Measurements from ENCODE around the gene TTC39A.

Gene TTC39A

DNA sequence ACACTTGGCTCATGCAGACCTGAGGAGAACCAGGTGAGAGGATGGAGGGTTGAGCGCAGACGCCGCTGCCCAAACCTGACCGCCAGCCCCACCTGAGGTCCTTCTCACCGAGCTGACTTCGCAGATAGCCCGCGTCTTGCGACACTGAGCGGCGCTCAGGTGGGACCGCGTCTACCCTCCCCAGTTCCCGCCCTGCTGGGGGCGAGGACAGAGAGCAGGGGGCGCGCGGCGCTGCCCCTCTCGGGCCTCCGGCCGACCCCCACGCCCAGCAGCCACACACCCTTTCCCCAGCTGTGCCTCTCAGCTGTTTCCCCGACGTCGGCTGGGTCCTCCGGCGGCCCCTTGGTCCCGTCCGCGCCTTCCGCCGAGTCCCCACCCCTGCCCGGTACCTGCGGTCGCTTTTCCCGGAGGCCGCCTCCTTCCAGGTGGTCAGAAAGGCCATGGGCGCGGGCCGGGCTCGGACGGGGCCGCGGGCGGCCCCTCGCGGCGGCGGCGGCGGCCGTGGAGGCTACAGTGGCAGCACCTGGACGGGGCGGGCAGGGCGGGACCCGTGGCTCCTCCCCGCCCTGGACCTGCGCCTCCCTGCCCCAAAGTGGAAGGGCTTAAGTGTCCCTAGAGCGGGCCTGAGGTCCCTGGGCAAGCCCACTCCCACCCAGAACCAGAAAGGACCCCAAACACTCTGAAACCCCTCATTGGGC is 14.4 kb upstream of the TTC39A start:
- Histone ChIP-seq H3K27me3 (ENCODE audit: low read length) (no peaks in the 10 kb centered on the region), H3K9me2 (replicated peaks; ENCODE audit: insufficient read depth, low read length) (no peaks in the 10 kb centered on the region), H3K4me3 (ENCODE audit: insufficient read depth, low read length, poor library complexity, severe bottlenecking) (no peak overlapping the region), H3K79me2 (ENCODE audit: insufficient read depth, low read length) (no peaks in the 10 kb centered on the region), H4K20me1 (ENCODE audit: low read depth, low read length) (no peaks in the 10 kb centered on the region), H3F3A (ENCODE audit: insufficient read depth) (no peaks in the 10 kb centered on the region), H3K9ac (ENCODE audit: low read length) (no peak overlapping the region), H3K27ac (ENCODE audit: low read depth, low read length) (no peak overlapping the region), H3K9me3 (ENCODE audit: insufficient read depth, low read length) (no peaks in the 10 kb centered on the region), H2AFZ (ENCODE audit: low read depth, low read length, severe bottlenecking) (no peak overlapping the region), H3K4me2 (ENCODE audit: low read depth, low read length, poor library complexity, severe bottlenecking) (no peak overlapping the region), H3K36me3 (ENCODE audit: low read length) (no peaks in the 10 kb centered on the region)
- TF ChIP-seq, protein P1, sequence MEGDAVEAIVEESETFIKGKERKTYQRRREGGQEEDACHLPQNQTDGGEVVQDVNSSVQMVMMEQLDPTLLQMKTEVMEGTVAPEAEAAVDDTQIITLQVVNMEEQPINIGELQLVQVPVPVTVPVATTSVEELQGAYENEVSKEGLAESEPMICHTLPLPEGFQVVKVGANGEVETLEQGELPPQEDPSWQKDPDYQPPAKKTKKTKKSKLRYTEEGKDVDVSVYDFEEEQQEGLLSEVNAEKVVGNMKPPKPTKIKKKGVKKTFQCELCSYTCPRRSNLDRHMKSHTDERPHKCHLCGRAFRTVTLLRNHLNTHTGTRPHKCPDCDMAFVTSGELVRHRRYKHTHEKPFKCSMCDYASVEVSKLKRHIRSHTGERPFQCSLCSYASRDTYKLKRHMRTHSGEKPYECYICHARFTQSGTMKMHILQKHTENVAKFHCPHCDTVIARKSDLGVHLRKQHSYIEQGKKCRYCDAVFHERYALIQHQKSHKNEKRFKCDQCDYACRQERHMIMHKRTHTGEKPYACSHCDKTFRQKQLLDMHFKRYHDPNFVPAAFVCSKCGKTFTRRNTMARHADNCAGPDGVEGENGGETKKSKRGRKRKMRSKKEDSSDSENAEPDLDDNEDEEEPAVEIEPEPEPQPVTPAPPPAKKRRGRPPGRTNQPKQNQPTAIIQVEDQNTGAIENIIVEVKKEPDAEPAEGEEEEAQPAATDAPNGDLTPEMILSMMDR (IDR thresholded peaks at IDR 0.05; ENCODE audit: insufficient read depth, low read length, poor library complexity, severe bottlenecking) = no peak
- TF ChIP-seq EZH2phosphoT487 (conservative IDR thresholded peaks at IDR 0.05; ENCODE audit: low read length) = no peak

DNA sequence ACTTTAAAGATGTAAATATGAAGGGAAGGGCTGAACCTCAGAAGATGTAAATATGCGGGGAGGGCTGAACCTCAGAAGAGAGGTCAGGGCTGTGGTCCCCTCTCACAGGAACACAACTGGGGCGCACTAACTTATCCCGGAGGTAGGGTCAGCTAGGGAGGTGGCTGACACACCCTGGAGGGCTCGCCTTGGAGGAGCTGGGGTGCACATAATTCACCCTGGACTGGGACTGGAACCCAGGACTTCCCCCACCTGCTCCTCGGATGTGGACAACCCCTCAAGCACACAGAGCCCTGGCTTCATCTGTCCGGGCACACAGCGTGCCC is 13.9 kb upstream of the TTC39A start:
- Histone ChIP-seq H2AFZ (ENCODE audit: low read depth, low read length, severe bottlenecking) (no peak overlapping the region), H3K27me3 (ENCODE audit: low read length) (no peaks in the 10 kb centered on the region), H3K4me2 (ENCODE audit: low read depth, low read length, poor library complexity, severe bottlenecking) (no peak overlapping the region), H3K4me3 (ENCODE audit: insufficient read depth, low read length, poor library complexity, severe bottlenecking) (no peak overlapping the region), H3K27ac (ENCODE audit: low read depth, low read length) (no peak overlapping the region), H3K9ac (ENCODE audit: low read length) (no peak overlapping the region), H3K36me3 (ENCODE audit: low read length) (no peaks in the 10 kb centered on the region), H3K79me2 (ENCODE audit: insufficient read depth, low read length) (no peaks in the 10 kb centered on the region), H4K20me1 (ENCODE audit: low read depth, low read length) (no peaks in the 10 kb centered on the region), H3K9me3 (ENCODE audit: insufficient read depth, low read length) (no peaks in the 10 kb centered on the region), H3F3A (ENCODE audit: insufficient read depth) (no peaks in the 10 kb centered on the region), H3K9me2 (replicated peaks; ENCODE audit: insufficient read depth, low read length) (no peaks in the 10 kb centered on the region)
- no peak for TF ChIP-seq EZH2phosphoT487 (conservative IDR thresholded peaks at IDR 0.05; ENCODE audit: low read length)
- TF ChIP-seq, protein P1 (IDR thresholded peaks at IDR 0.05; ENCODE audit: insufficient read depth, low read length, poor library complexity, severe bottlenecking) = no peak

DNA sequence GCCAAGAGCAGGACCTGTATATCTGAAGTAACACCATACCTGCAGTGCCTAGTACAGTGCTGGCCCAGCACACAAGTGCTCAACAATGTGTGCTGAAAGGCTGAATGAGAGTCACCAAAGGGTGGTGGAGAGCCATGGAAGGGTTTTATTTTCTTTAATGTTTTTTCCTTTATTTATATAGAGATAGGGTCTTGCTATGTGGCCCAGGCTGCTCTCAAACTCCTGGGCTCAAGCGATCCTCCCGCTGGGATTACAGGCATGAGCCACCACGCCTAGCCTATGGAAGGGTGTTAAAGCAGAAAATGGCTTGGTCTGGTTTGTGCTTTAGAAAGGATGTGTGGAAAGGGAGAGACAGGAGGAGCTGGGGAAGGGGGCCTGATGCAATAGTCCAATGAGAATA is 13.3 kb upstream of the TTC39A start:
- Histone ChIP-seq H3F3A (ENCODE audit: insufficient read depth) (no peaks in the 10 kb centered on the region), H3K9me3 (ENCODE audit: insufficient read depth, low read length) (no peaks in the 10 kb centered on the region), H3K36me3 (ENCODE audit: low read length) (no peaks in the 10 kb centered on the region), H3K4me3 (ENCODE audit: insufficient read depth, low read length, poor library complexity, severe bottlenecking) (no peak overlapping the region), H4K20me1 (ENCODE audit: low read depth, low read length) (no peaks in the 10 kb centered on the region), H3K4me2 (ENCODE audit: low read depth, low read length, poor library complexity, severe bottlenecking) (no peak overlapping the region), H3K27me3 (ENCODE audit: low read length) (no peaks in the 10 kb centered on the region), H3K9ac (ENCODE audit: low read length) (no peak overlapping the region), H3K27ac (ENCODE audit: low read depth, low read length) (no peak overlapping the region), H3K79me2 (ENCODE audit: insufficient read depth, low read length) (no peaks in the 10 kb centered on the region), H2AFZ (ENCODE audit: low read depth, low read length, severe bottlenecking) (no peak overlapping the region), H3K9me2 (replicated peaks; ENCODE audit: insufficient read depth, low read length) (no peaks in the 10 kb centered on the region)
- TF ChIP-seq, protein P1 (IDR thresholded peaks at IDR 0.05; ENCODE audit: insufficient read depth, low read length, poor library complexity, severe bottlenecking) = no peak
- TF ChIP-seq EZH2phosphoT487 (conservative IDR thresholded peaks at IDR 0.05; ENCODE audit: low read length) = no peak
